OCI-LY1 (cell line): ENCODE results near the gene MINDY4.

Experiments
- H2AFZ ChIP-seq: fragments of 200-600 bp; sonication (generic), shearing (Covaris generic); 2 replicates; pipeline ENCODE4 v1.6.0; 2014; ENCODE audit warnings: antibody characterized with exemption, mild to moderate bottlenecking, low read length
- H3F3A ChIP-seq: fragments of 200-600 bp; sonication (generic), shearing (Covaris generic); 2 replicates; pipeline ENCODE4 v1.6.0; 2014; ENCODE audit warnings: mild to moderate bottlenecking, antibody characterized with exemption, low read length, moderate library complexity; ENCODE audit not compliant: insufficient read depth
- H3K27ac ChIP-seq: fragments of 200-600 bp; sonication (generic); 2 replicates; pipeline ENCODE4 v1.5.1; 2014; ENCODE audit warnings: low read length, mixed run types, mild to moderate bottlenecking, low read depth; ENCODE audit not compliant: poor library complexity, severe bottlenecking
- H3K27me3 ChIP-seq: fragments of 200-600 bp; sonication (generic); 2 replicates; pipeline ENCODE4 v1.6.0; 2014; ENCODE audit warnings: antibody characterized with exemption, mild to moderate bottlenecking, low read length, moderate library complexity; ENCODE audit not compliant: insufficient read depth
- H3K36me3 ChIP-seq: fragments of 200-600 bp; sonication (generic); 2 replicates; pipeline ENCODE4 v1.6.1; 2014; ENCODE audit warnings: mild to moderate bottlenecking, antibody characterized with exemption, low read length, moderate library complexity, mixed read lengths; ENCODE audit not compliant: insufficient read depth
- H3K4me1 ChIP-seq: fragments of 200-600 bp; sonication (generic); 2 replicates; pipeline ENCODE4 v1.5.1; 2014; ENCODE audit warnings: mild to moderate bottlenecking, low read length, moderate library complexity; ENCODE audit not compliant: insufficient read depth, severe bottlenecking
- H3K4me2 ChIP-seq: fragments of 200-600 bp; sonication (generic), shearing (Covaris generic); 2 replicates; pipeline ENCODE4 v1.6.1; 2014; ENCODE audit warnings: low read length
- H3K4me3 ChIP-seq: fragments of 200-600 bp; sonication (generic); 2 replicates; pipeline ENCODE4 v1.5.1; 2014; ENCODE audit warnings: low read length, low read depth, mild to moderate bottlenecking, mixed read lengths; ENCODE audit not compliant: poor library complexity, severe bottlenecking
- H3K79me2 ChIP-seq: fragments of 200-600 bp; shearing (Covaris generic); 2 replicates; pipeline ENCODE4 v1.6.1; 2016; ENCODE audit warnings: mixed run types, low read length, mixed read lengths; ENCODE audit not compliant: insufficient read depth
- H3K9ac ChIP-seq: fragments of 200-600 bp; sonication (generic), shearing (Covaris generic); 2 replicates; pipeline ENCODE4 v1.6.1; 2014; ENCODE audit warnings: mild to moderate bottlenecking, low read length, mixed read lengths
- H3K9me2 ChIP-seq: fragments of 200-600 bp; sonication (generic), shearing (Covaris generic); 2 replicates; pipeline ENCODE4 v1.6.1; 2014; ENCODE audit warnings: low read depth, mild to moderate bottlenecking, low read length, mixed read lengths
- H3K9me3 ChIP-seq: fragments of 200-600 bp; shearing (Covaris generic); 2 replicates; pipeline ENCODE4 v1.6.1; 2014; ENCODE audit warnings: low read length, mixed read lengths
- H4K20me1 ChIP-seq: fragments of 200-600 bp; sonication (generic), shearing (Covaris generic); 2 replicates; pipeline ENCODE4 v1.6.0; 2016; ENCODE audit warnings: mild to moderate bottlenecking, low read length; ENCODE audit not compliant: insufficient read depth
- EZH2 ChIP-seq: fragments of 200-600 bp; sonication (generic), shearing (Covaris generic); IDR thresholded peaks from 2 replicates; pipeline ENCODE4 v1.8.0; 2017; ENCODE audit warnings: borderline replicate concordance, mixed run types, mild to moderate bottlenecking, antibody characterized with exemption, low read length, moderate library complexity, mixed read lengths
- TF ChIP-seq, protein P1 (sequence below): fragments of 200-600 bp; sonication (generic), shearing (Covaris generic); IDR thresholded peaks from 2 replicates; pipeline ENCODE4 v1.5.1; 2017; ENCODE audit warnings: mild to moderate bottlenecking, antibody characterized with exemption, low read length, moderate library complexity, mixed read lengths

The MINDY4 gene

DNA sequence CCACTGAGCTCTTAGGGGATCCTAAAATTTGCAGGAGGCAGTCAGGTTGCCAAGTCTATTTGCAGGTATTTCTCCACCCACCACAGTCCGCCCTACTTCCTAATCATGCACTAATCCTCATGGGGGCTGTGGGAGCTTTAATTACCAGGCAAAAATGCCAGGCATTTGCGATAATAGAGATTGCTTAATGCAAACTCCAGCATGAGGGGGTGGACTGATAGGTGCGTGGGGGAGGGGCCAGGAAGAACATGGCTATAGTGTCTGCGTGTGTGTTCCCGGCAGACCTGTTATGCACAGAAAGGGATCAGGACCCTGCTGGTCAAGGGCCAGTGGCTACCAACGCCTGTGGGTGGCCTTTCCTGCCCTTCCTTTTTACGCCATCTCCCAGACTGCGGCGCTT is 124.8 kb downstream of the MINDY4 start:
- Histone ChIP-seq H3K4me3 (no peak overlapping the region), H3K36me3 (no peaks in the 10 kb centered on the region), H4K20me1 (no peaks in the 10 kb centered on the region), H2AFZ (no peak overlapping the region), H3K79me2 (no peaks in the 10 kb centered on the region), H3K27me3 (no peaks in the 10 kb centered on the region), H3K27ac (no peak overlapping the region), H3K9me2 (no peaks in the 10 kb centered on the region), H3K4me2 (no peak overlapping the region), H3K9ac (no peak overlapping the region), H3F3A (no peaks in the 10 kb centered on the region), H3K4me1 (no peaks in the 10 kb centered on the region), H3K9me3 (no peaks in the 10 kb centered on the region)
- no peak for TF ChIP-seq EZH2
- TF ChIP-seq, protein P1, sequence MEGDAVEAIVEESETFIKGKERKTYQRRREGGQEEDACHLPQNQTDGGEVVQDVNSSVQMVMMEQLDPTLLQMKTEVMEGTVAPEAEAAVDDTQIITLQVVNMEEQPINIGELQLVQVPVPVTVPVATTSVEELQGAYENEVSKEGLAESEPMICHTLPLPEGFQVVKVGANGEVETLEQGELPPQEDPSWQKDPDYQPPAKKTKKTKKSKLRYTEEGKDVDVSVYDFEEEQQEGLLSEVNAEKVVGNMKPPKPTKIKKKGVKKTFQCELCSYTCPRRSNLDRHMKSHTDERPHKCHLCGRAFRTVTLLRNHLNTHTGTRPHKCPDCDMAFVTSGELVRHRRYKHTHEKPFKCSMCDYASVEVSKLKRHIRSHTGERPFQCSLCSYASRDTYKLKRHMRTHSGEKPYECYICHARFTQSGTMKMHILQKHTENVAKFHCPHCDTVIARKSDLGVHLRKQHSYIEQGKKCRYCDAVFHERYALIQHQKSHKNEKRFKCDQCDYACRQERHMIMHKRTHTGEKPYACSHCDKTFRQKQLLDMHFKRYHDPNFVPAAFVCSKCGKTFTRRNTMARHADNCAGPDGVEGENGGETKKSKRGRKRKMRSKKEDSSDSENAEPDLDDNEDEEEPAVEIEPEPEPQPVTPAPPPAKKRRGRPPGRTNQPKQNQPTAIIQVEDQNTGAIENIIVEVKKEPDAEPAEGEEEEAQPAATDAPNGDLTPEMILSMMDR, result no peak

DNA sequence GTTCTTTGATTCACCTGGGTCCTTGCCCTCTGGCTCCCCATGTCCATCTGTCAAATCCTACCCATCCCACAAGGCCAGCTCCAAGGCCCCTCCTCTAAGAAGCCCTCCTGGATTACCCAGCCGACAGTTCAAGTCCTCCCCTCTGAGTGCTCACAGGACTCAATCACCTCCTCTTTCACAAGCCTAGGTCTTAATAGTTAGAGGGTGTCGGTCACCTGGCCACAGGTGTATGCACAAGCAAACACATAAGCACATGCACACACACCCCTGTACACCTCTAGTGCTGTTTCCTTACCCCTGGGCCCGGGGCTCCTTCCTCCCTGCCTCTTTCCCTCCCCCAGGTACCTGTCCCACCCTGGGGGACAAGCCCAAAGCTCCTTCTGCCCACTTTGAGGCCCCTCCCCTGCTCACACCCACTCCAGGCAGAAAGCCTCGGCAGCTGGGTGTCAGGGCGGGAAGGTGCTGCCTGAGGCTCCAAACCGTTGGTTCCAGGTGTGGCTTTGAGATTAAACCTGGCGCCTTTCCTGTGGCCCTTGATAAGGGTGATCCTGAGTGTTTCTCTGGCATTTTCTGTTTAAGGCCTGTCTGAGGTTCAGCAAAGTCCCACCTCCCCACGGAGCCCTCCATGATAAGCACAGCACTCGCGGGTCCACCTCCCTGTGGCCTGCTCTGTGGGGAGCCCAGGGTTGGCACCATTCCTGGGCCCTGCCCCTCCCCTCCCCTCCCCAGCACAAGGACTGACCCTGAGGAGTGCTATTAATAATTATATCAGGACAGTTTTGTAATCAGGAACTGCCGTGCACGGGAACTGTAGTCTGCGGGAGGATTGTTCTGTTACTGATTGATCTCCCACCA is 125.8 kb downstream of the MINDY4 start:
- no peaks in the 10 kb centered on the region for H3K9me3 ChIP-seq
- H3K27ac ChIP-seq, result no peak overlapping the region
- no peak overlapping the region for H3K9ac ChIP-seq
- no peaks in the 10 kb centered on the region for H4K20me1 ChIP-seq
- no peak overlapping the region for H2AFZ ChIP-seq
- no peaks in the 10 kb centered on the region for H3K36me3 ChIP-seq
- H3K9me2 ChIP-seq, result no peaks in the 10 kb centered on the region
- TF ChIP-seq, protein P1, result no peak
- no peak for TF ChIP-seq EZH2
- H3K27me3 ChIP-seq, result no peaks in the 10 kb centered on the region
- no peak overlapping the region for H3K4me2 ChIP-seq
- no peak overlapping the region for H3K4me3 ChIP-seq
- no peaks in the 10 kb centered on the region for H3K79me2 ChIP-seq
- H3F3A ChIP-seq, result no peaks in the 10 kb centered on the region
- no peaks in the 10 kb centered on the region for H3K4me1 ChIP-seq

DNA sequence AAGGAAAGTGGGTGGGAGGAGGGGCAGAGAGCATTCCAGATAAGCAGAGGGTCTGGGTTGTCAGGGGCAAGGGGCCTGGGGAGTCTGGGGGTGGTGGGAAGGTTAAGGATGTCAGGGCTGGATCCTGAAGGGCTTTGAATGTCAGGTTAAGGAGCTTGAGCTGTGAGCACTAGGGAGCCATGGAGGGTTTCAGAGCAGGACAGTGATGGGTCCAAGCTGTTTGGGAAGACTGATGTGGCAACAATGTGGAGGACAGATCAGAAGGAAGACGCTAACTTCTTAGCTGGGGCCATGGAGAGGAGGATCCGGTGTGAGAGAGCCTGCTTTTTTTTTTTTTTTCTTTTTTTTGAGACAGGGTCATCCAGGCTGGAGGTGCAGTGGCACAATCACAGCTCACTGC is 126.6 kb downstream of the MINDY4 start:
- Histone ChIP-seq H3K36me3 (no peaks in the 10 kb centered on the region), H3K4me3 (no peak overlapping the region), H3K9me3 (no peaks in the 10 kb centered on the region), H3K79me2 (no peaks in the 10 kb centered on the region), H3K9ac (no peak overlapping the region), H3F3A (no peaks in the 10 kb centered on the region), H2AFZ (no peak overlapping the region), H3K27ac (no peak overlapping the region), H3K27me3 (no peaks in the 10 kb centered on the region), H3K9me2 (no peaks in the 10 kb centered on the region), H3K4me1 (no peaks in the 10 kb centered on the region), H4K20me1 (no peaks in the 10 kb centered on the region), H3K4me2 (no peak overlapping the region)
- TF ChIP-seq EZH2, result no peak
- TF ChIP-seq, protein P1, result no peak
